Measurements from ENCODE around the gene FSTL3. TPM values are rescaled to one million over a fixed set of nuclear protein-coding genes. Genes with fewer than 3 reads are reported as not detected.

FSTL3 gene
- polyA plus RNA-seq, 1 of the 3 experiments (the other 2 are of a cell fraction) = 64.4 TPM

GRCh38 chr19:686589-687297, 10.6 kb downstream of the FSTL3 start:
- Histone ChIP-seq H3K36me3 (replicated peaks in 1 of 2; ENCODE audit: control insufficient read depth in 1 of 2, insufficient read depth in 2 of 2, low read length in 1 of 2) (no peaks in the 10 kb centered on the region), H3K9me3 (no peaks in the 10 kb centered on the region), H3K79me2 (ENCODE audit: insufficient read depth) (no peaks in the 10 kb centered on the region), H3K4me2 (no peak overlapping the region), H4K20me1 (ENCODE audit: insufficient read depth) (no peaks in the 10 kb centered on the region), H3K4me3 (ENCODE audit: low read depth in 2 of 2, low read length in 1 of 2) (no peak overlapping the region), H3K9ac (no peak overlapping the region), H3K9me2 (no peaks in the 10 kb centered on the region), H3K27me3 (ENCODE audit: insufficient read depth) (no peaks in the 10 kb centered on the region), H3F3A (replicated peaks; ENCODE audit: insufficient read depth) (no peaks in the 10 kb centered on the region), H2AFZ (ENCODE audit: low read depth) (no peak overlapping the region), H3K4me1 (ENCODE audit: control insufficient read depth in 1 of 2, insufficient read depth in 2 of 2, low read depth in 1 of 2, low read length in 1 of 2) (no peaks in the 10 kb centered on the region), H3K27ac (ENCODE audit: low read depth in 2 of 2, low read length in 1 of 2) (no peak overlapping the region)
- WGBS (ENCODE audit: low lambda C conversion rate) = 28% methylated on average over 3 of the region's 17 CpGs
- CTCF ChIA-PET = no interaction called here
- TF ChIP-seq IRF3 (IDR thresholded peaks at IDR 0.05; ENCODE audit: low read depth, low read length) = no peak
- no peak for TF ChIP-seq EZH2phosphoT487 (IDR thresholded peaks at IDR 0.05; ENCODE audit: borderline replicate concordance, low read depth)
- no peak for TF ChIP-seq REST (IDR thresholded peaks at IDR 0.05; ENCODE audit: low read depth, low read length)
- no peak for TF ChIP-seq SIN3A (IDR thresholded peaks at IDR 0.05; ENCODE audit: borderline replicate concordance, low read depth, low read length)
- TF ChIP-seq TEAD4 (IDR thresholded peaks at IDR 0.05; ENCODE audit: borderline replicate concordance, insufficient read depth) = no peak
- TF ChIP-seq EP300 (IDR thresholded peaks at IDR 0.05; ENCODE audit: borderline replicate concordance in 1 of 2, low read depth in 1 of 2, low read length in 1 of 2) = no peak
- no peak for TF ChIP-seq CTCF (IDR thresholded peaks at IDR 0.05)
- TF ChIP-seq RXRA (IDR thresholded peaks at IDR 0.05; ENCODE audit: borderline replicate concordance, low read depth) = no peak
- no peak for TF ChIP-seq RFX5 (IDR thresholded peaks at IDR 0.05; ENCODE audit: low read length)
- no peak for TF ChIP-seq FOXM1 (IDR thresholded peaks at IDR 0.05; ENCODE audit: low read depth)
- no peak for TF ChIP-seq SMC3 (IDR thresholded peaks at IDR 0.05; ENCODE audit: low read depth, low read length)
- no peak for DNase-seq
- POLR2A ChIA-PET = no interaction called here
